H1 (cell line): ENCODE results near the gene RALGAPB. TPM values are rescaled to one million over a fixed set of nuclear protein-coding genes. Genes with fewer than 3 reads are reported as not detected.

Experiments
- CTCF ChIA-PET: fragments of 300-600 bp; sonication (Branson Sonifier 250); formaldehyde crosslinking; loops from one replicate; lab custom pipeline; 2021; ENCODE audit not compliant: partially characterized antibody; lab: Charles Lee
- POLR2A ChIA-PET: fragments of 300-600 bp; sonication (Branson Sonifier 250); formaldehyde crosslinking; loops from one replicate; lab custom pipeline; 2021; ENCODE audit warnings: inconsistent platforms; ENCODE audit not compliant: partially characterized antibody; lab: Charles Lee
- DNase-seq, 2 experiments: peaks; one replicate each; pipeline versions ENCODE4 v3.0.0 to v3.0.0-alpha.2; 2010 to 2022; ENCODE audit warnings: low spot score in 2 of 2, low read depth in 1 of 2, mixed read lengths in 1 of 2
- FAIRE-seq: peaks from 2 replicates; lab custom pipeline; 2011; peaks lifted over from hg19 to GRCh38; lab: Jason Lieb, UNC
- H2AFZ ChIP-seq: 2 replicates; pipeline ENCODE4 v1.8.1; 2012; ENCODE audit warnings: low read length, inconsistent platforms
- H2AK5ac ChIP-seq: 2 replicates; pipeline ENCODE4 v1.6.1; 2013; ENCODE audit warnings: low read depth, low read length
- H2BK120ac ChIP-seq: replicated peaks from 2 replicates; pipeline ENCODE3; 2013; ENCODE audit warnings: low read depth, low read length, inconsistent platforms
- H2BK12ac ChIP-seq: 2 replicates; pipeline ENCODE4 v1.6.1; 2013; ENCODE audit warnings: low read depth, low read length
- H2BK15ac ChIP-seq: 2 replicates; pipeline ENCODE4 v1.6.1; 2013; ENCODE audit warnings: low read length
- H2BK20ac ChIP-seq: 2 replicates; pipeline ENCODE4 v1.6.1; 2013; ENCODE audit warnings: low read length
- H2BK5ac ChIP-seq: 2 replicates; pipeline ENCODE4 v1.6.1; 2013; ENCODE audit warnings: low read depth, low read length
- H3K14ac ChIP-seq: 2 replicates; pipeline ENCODE4 v1.6.1; 2013; ENCODE audit warnings: inconsistent platforms; ENCODE audit not compliant: insufficient read length
- H3K18ac ChIP-seq: 2 replicates; pipeline ENCODE4 v1.6.1; 2013; ENCODE audit warnings: low read length; ENCODE audit errors: extremely low read depth
- H3K23ac ChIP-seq: 2 replicates; pipeline ENCODE4 v1.6.1; 2013; ENCODE audit warnings: inconsistent platforms; ENCODE audit not compliant: insufficient read length
- H3K23me2 ChIP-seq: 2 replicates; pipeline ENCODE4 v1.6.1; 2013; ENCODE audit warnings: low read depth, low read length
- H3K27ac ChIP-seq: 2 replicates; pipeline ENCODE4 v1.6.1; 2011; ENCODE audit warnings: low read depth, low read length, inconsistent platforms
- H3K27me3 ChIP-seq, 4 experiments: replicated peaks in 1 of 4; 1 replicate in 1 of 4; 2 replicates in 3 of 4; pipeline versions ENCODE4 v1.6.1 to v1.8.1; 2011 to 2013; ENCODE audit warnings: low read length in 3 of 4, mild to moderate bottlenecking in 3 of 4, inconsistent platforms in 2 of 4, mixed read lengths in 2 of 4, moderate library complexity in 1 of 4; ENCODE audit not compliant: control insufficient read depth in 3 of 4, insufficient read depth in 3 of 4; ENCODE audit errors: extremely low read depth in 1 of 4
- H3K36me3 ChIP-seq, 4 experiments: 2 replicates each; pipeline versions ENCODE4 v1.6.1 to v1.8.1; 2011 to 2013; ENCODE audit warnings: mild to moderate bottlenecking in 4 of 4, low read length in 3 of 4, moderate library complexity in 2 of 4, control low read depth in 1 of 4, inconsistent platforms in 1 of 4; ENCODE audit not compliant: insufficient read depth in 4 of 4, control insufficient read depth in 2 of 4
- H3K4ac ChIP-seq: replicated peaks from 2 replicates; pipeline ENCODE3; 2013; ENCODE audit warnings: low read length, low read depth, mixed read lengths, inconsistent platforms; ENCODE audit not compliant: insufficient read length
- H3K4me1 ChIP-seq, 4 experiments: replicated peaks in 1 of 4; 1 replicate in 1 of 4; 2 replicates in 3 of 4; pipeline versions ENCODE4 v1.6.1 to v1.8.1; 2011 to 2013; ENCODE audit warnings: low read length in 3 of 4, inconsistent platforms in 2 of 4, mixed read lengths in 1 of 4; ENCODE audit not compliant: insufficient read depth in 4 of 4, control insufficient read depth in 3 of 4
- H3K4me2 ChIP-seq, 2 experiments: 2 replicates each; pipeline versions ENCODE4 v1.6.1 to v1.8.1; 2011 to 2013; ENCODE audit warnings: low read depth in 2 of 2, low read length in 2 of 2, control low read depth in 1 of 2, inconsistent platforms in 1 of 2, mild to moderate bottlenecking in 1 of 2; ENCODE audit not compliant: insufficient read depth in 1 of 2
- H3K4me3 ChIP-seq, 4 experiments: fragments of 200-600, 300-600 bp in 1 of 4; sonication (generic), shearing (Covaris generic), sonication (Bioruptor Twin) in 1 of 4; 2 replicates each; pipeline versions ENCODE4 v1.5.1 to v1.8.1; 2011 to 2016; ENCODE audit warnings: low read length in 4 of 4, low read depth in 3 of 4, control low read depth in 2 of 4, inconsistent platforms in 2 of 4, mild to moderate bottlenecking in 2 of 4, mixed read lengths in 1 of 4, moderate library complexity in 1 of 4; ENCODE audit not compliant: insufficient read depth in 2 of 4; ENCODE audit errors: extremely low read depth in 1 of 4
- H3K56ac ChIP-seq: replicated peaks from 2 replicates; pipeline ENCODE3; 2013; ENCODE audit warnings: low read depth, mild to moderate bottlenecking, mixed read lengths, low read length, inconsistent platforms; ENCODE audit not compliant: insufficient read length
- H3K79me1 ChIP-seq: 2 replicates; pipeline ENCODE4 v1.6.1; 2013; ENCODE audit warnings: low read depth, low read length, control low read depth
- H3K79me2 ChIP-seq, 2 experiments: 2 replicates each; pipeline versions ENCODE4 v1.6.1 to v1.8.1; 2012 to 2013; ENCODE audit warnings: low read length in 2 of 2, mild to moderate bottlenecking in 2 of 2, inconsistent platforms in 1 of 2; ENCODE audit not compliant: insufficient read depth in 2 of 2, control insufficient read depth in 1 of 2
- H3K9ac ChIP-seq, 4 experiments: replicated peaks in 1 of 4; 1 replicate in 1 of 4; 2 replicates in 3 of 4; pipeline versions ENCODE4 v1.6.1 to v1.8.1; 2011 to 2013; ENCODE audit warnings: low read depth in 3 of 4, low read length in 3 of 4, control low read depth in 2 of 4, mild to moderate bottlenecking in 2 of 4, moderate library complexity in 2 of 4, inconsistent platforms in 1 of 4; ENCODE audit errors: extremely low read depth in 1 of 4
- H3K9me3 ChIP-seq, 2 experiments: 2 replicates each; pipeline versions ENCODE4 v1.6.1 to v1.8.1; 2012 to 2013; ENCODE audit warnings: mild to moderate bottlenecking in 2 of 2, moderate library complexity in 2 of 2, control low read depth in 1 of 2, inconsistent platforms in 1 of 2, low read depth in 1 of 2, low read length in 1 of 2, mixed read lengths in 1 of 2; ENCODE audit not compliant: insufficient read depth in 2 of 2
- H4K20me1 ChIP-seq, 2 experiments: replicated peaks in 1 of 2; 2 replicates each; pipeline versions ENCODE3 to v1.8.1; 2011 to 2013; ENCODE audit warnings: inconsistent platforms in 2 of 2, low read length in 2 of 2, mild to moderate bottlenecking in 1 of 2; ENCODE audit not compliant: insufficient read depth in 2 of 2, control insufficient read depth in 1 of 2
- H4K5ac ChIP-seq: 2 replicates; pipeline ENCODE4 v1.6.1; 2013; ENCODE audit warnings: low read length, low read depth, mixed read lengths, inconsistent platforms; ENCODE audit not compliant: insufficient read length
- H4K8ac ChIP-seq: 2 replicates; pipeline ENCODE4 v1.8.0; 2013; ENCODE audit warnings: mild to moderate bottlenecking, moderate library complexity, low read length, inconsistent platforms; ENCODE audit not compliant: insufficient read depth; ENCODE audit errors: extremely low read depth
- H4K91ac ChIP-seq: replicated peaks from 2 replicates; pipeline ENCODE3; 2013; ENCODE audit warnings: low read length, mixed read lengths, inconsistent platforms; ENCODE audit not compliant: insufficient read length
- BCL11A ChIP-seq, 2 experiments: IDR thresholded peaks; one replicate each; pipeline ENCODE4 v1.6.1; 2011; ENCODE audit warnings: low read depth in 2 of 2, low read length in 2 of 2, mild to moderate bottlenecking in 2 of 2
- CBX5 ChIP-seq: fragments of 300-800, 300-1000 bp; sonication (generic); IDR thresholded peaks from 2 replicates; pipeline ENCODE4 v1.7.1; 2016; ENCODE audit warnings: antibody characterized with exemption, low read length, low read depth
- CHD2 ChIP-seq: IDR thresholded peaks from 2 replicates; pipeline ENCODE4 v1.6.1; 2012; ENCODE audit warnings: low read length, improper control_type of control experiment
- CTCF ChIP-seq, 3 experiments: IDR thresholded peaks; 1 replicate in 2 of 3; 2 replicates in 1 of 3; pipeline versions ENCODE4 v1.5.1 to v1.6.1; 2011; ENCODE audit warnings: low read length in 3 of 3, mild to moderate bottlenecking in 3 of 3, inconsistent platforms in 2 of 3, low read depth in 1 of 3, moderate library complexity in 1 of 3; ENCODE audit not compliant: insufficient read depth in 1 of 3; ENCODE audit errors: control extremely low read depth in 1 of 3
- E2F6 ChIP-seq: IDR thresholded peaks from 2 replicates; pipeline ENCODE4 v1.6.1; 2012; ENCODE audit warnings: inconsistent platforms
- GTF2F1 ChIP-seq: IDR thresholded peaks from 2 replicates; pipeline ENCODE4 v1.6.1; 2012; ENCODE audit warnings: low read depth, low read length, improper control_type of control experiment, borderline replicate concordance
- JUND ChIP-seq: IDR thresholded peaks from 2 replicates; pipeline ENCODE4 v1.6.1; 2011; ENCODE audit warnings: mild to moderate bottlenecking, improper control_type of control experiment, low read length
- SIN3A ChIP-seq, 2 experiments: IDR thresholded peaks in 1 of 2; conservative IDR thresholded peaks in 1 of 2; 2 replicates each; pipeline ENCODE4 v1.6.1; 2011 to 2012; ENCODE audit warnings: low read length in 2 of 2, improper control_type of control experiment in 1 of 2, low read depth in 1 of 2, mild to moderate bottlenecking in 1 of 2
- SIRT6 ChIP-seq: IDR thresholded peaks from one replicate; pipeline ENCODE4 v1.7.1; 2012; ENCODE audit warnings: low read length, inconsistent platforms
- SIX5 ChIP-seq: IDR thresholded peaks from 2 replicates; pipeline ENCODE4 v1.6.1; 2011; ENCODE audit warnings: mild to moderate bottlenecking, low read depth, low read length
- TEAD4 ChIP-seq: IDR thresholded peaks from 2 replicates; pipeline ENCODE4 v1.6.1; 2012; ENCODE audit warnings: low read depth, low read length, inconsistent platforms, mixed read lengths
- WGBS, 2 experiments: shearing (Covaris generic) in 1 of 2; methylation state at CpG; one replicate each; pipeline versions ENCODE4 v1.1.6 to v1.1.7; 2013 to 2015; ENCODE audit warnings: low lambda C conversion rate in 2 of 2, mixed read lengths in 2 of 2, inconsistent platforms in 1 of 2, low coverage in 1 of 2, missing lambda C conversion rate in 1 of 2; ENCODE audit not compliant: insufficient replicate concordance in 2 of 2, insufficient coverage in 1 of 2, insufficient read length in 1 of 2; ENCODE audit errors: extremely low coverage in 1 of 2, missing lambda C conversion rate in 1 of 2; 5-methylcytosine and 5-hydroxymethylcytosine counted together
- polyA plus RNA-seq, 7 experiments: library from polyadenylated mRNA; depleted of rRNA in 3 of 7; stranded (reverse) in 5 of 7; unstranded in 2 of 7; fragments of >200 nt in 5 of 7; fragments of 200-250 nt in 2 of 7; gene quantifications; 1 replicate in 5 of 7; 2 replicates in 1 of 7; 4 replicates in 1 of 7; pipeline versions ENCODE4 v1.2.1 to v1.2.3, GENCODE V29; 2011 to 2013; ENCODE audit warnings: missing spikeins in 2 of 7, mixed read lengths in 2 of 7
- total RNA-seq: library from RNA; stranded (reverse); fragmentation: NEBNext Ultra II Directional; extraction: Animal tissue kit (Norgen Biotek cat#: 25700); gene quantifications from 2 replicates; pipeline ENCODE4 v1.2.1, GENCODE V29; 2021

RALGAPB gene
- total and polyA plus RNA-seq, 2 of the 8 experiments (the other 6 are each of a cell fraction or from before 2014, with no cell fraction given): 10.6 to 35.1 TPM

- Histone ChIP-seq H3K9ac (no peak overlapping the region), H2BK15ac (no peak overlapping the region), H2BK20ac (no peak overlapping the region), H3K23me2 (no peaks in the 10 kb centered on the region; the same call in 1 of the 2 replicates), H3K27ac (no peak overlapping the region), H3K9me3 (no peaks in the 10 kb centered on the region), H2BK5ac (no peak overlapping the region), H3K4me3 (no peak overlapping the region), H4K8ac (no peak overlapping the region), H3K79me2 (no peaks in the 10 kb centered on the region), H3K14ac (no peak overlapping the region), H4K5ac (no peak overlapping the region), H3K4ac (no peak overlapping the region), H3K27me3 (no peaks in the 10 kb centered on the region), H3K23ac (no peak overlapping the region), H3K4me2 (no peak overlapping the region), H4K91ac (no peak overlapping the region), H2AK5ac (no peak overlapping the region), H2AFZ (no peak overlapping the region), H2BK12ac (no peak overlapping the region), H3K79me1 (peaks cover 2% of the 10 kb centered on the region; the same call in 1 of the 2 replicates), H3K56ac (no peak overlapping the region), H3K18ac (no peak overlapping the region), H3K4me1 (no peaks in the 10 kb centered on the region), H3K36me3 (peaks cover 4 to 28% (median 15%) of the 10 kb centered on the region in 4 experiments; a peak in 7 of 8 replicates), H2BK120ac (no peak overlapping the region), H4K20me1 (peaks cover 0 to 1% of the 10 kb centered on the region in 2 experiments)
- DNase-seq (no peak), FAIRE-seq (no peak)
- ChIA-PET POLR2A (no interaction called here), CTCF (interaction anchor here (0.9 to 1.3 kb wide), 3 partner anchors 11 to 80 kb away, joined by 3 read pairs; no protein-coding TSS in a partner anchor)
- 89% methylated on average over 4 of the region's 4 CpGs; no CpG with 5 or more reads in 1 of the 2 experiments for WGBS, 2 experiments
- TF ChIP-seq GTF2F1: no peak
- no peak for TF ChIP-seq BCL11A (IDR thresholded peaks at IDR 0.05; ENCODE audit: low read depth in 2 of 2, low read length in 2 of 2)
- TF ChIP-seq SIN3A (conservative IDR thresholded peaks at IDR 0.05 in 1 of 2, IDR thresholded peaks at IDR 0.05 in 1 of 2; ENCODE audit: low read depth in 1 of 2, low read length in 2 of 2): no peak
- TF ChIP-seq CBX5: no peak
- TF ChIP-seq SIRT6: no peak
- no peak for TF ChIP-seq CTCF (IDR thresholded peaks at IDR 0.05; ENCODE audit: control extremely low read depth in 1 of 3, insufficient read depth in 1 of 3, low read depth in 1 of 3, low read length in 3 of 3)
- TF ChIP-seq TEAD4: no peak
- no peak for TF ChIP-seq CHD2
- TF ChIP-seq JUND: no peak
- no peak for TF ChIP-seq E2F6
- no peak for TF ChIP-seq SIX5
These were observed 41.5 kb downstream of the RALGAPB start for GRCh38 chr20:38514185-38514584.
